Peyer's patch (tissue), 4 donors: ENCODE measurements around the gene PEMT.

Source experiments
- POLR2A ChIP-seq, 2 donors: fragments of 450-650 bp; IDR thresholded peaks; one replicate each; pipeline ENCODE4 v1.5.1; 2017; ENCODE audit warnings: antibody characterized with exemption in 2 of 2, mild to moderate bottlenecking in 2 of 2, moderate library complexity in 2 of 2
- TF ChIP-seq, protein P1 (sequence below), 6 experiments: fragments of 450-650 bp in 4 of 6; fragments of 200-600 bp in 2 of 6; sonication (generic) in 1 of 6; IDR thresholded peaks; one replicate each; pipeline ENCODE4 v1.5.1; 2017 to 2019; ENCODE audit warnings: antibody characterized with exemption in 6 of 6, mild to moderate bottlenecking in 3 of 6, moderate library complexity in 1 of 6

DNA sequence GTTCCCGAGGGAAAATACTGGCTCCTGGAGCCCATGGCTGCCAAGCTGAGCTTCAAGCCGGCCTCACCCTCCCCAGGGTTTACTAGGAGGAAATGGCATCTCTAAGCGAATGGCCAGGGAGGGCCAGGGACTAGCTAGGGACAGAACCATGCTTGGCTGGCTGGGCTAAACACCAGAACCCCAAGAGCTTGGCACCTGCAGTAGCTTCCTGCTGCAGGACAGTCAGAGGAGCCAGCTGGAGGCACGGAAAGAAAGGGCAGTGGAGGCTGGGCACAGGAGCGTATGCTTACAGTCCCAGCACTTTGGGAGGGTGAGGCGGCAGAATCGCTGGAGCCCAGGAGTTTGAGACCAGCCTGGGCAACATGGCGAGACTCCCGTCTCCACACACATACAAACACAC is 33.7 kb downstream of the PEMT start:
- TF ChIP-seq, protein P1, sequence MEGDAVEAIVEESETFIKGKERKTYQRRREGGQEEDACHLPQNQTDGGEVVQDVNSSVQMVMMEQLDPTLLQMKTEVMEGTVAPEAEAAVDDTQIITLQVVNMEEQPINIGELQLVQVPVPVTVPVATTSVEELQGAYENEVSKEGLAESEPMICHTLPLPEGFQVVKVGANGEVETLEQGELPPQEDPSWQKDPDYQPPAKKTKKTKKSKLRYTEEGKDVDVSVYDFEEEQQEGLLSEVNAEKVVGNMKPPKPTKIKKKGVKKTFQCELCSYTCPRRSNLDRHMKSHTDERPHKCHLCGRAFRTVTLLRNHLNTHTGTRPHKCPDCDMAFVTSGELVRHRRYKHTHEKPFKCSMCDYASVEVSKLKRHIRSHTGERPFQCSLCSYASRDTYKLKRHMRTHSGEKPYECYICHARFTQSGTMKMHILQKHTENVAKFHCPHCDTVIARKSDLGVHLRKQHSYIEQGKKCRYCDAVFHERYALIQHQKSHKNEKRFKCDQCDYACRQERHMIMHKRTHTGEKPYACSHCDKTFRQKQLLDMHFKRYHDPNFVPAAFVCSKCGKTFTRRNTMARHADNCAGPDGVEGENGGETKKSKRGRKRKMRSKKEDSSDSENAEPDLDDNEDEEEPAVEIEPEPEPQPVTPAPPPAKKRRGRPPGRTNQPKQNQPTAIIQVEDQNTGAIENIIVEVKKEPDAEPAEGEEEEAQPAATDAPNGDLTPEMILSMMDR (IDR thresholded peaks at IDR 0.05): no peak
- no peak for TF ChIP-seq POLR2A (IDR thresholded peaks at IDR 0.05)
